Tibial artery (tissue), 4 donors: Measurements from ENCODE around the gene DCXR.

Experiments
- DNase-seq, 2 donors: peaks; one replicate each; pipeline ENCODE4 v3.0.0-alpha.2; 2019
- H3K27ac ChIP-seq, 2 donors: fragments of 200-600 bp; sonication (generic) in 1 of 2; 1 replicate in 1 of 2; 2 replicates in 1 of 2; pipeline ENCODE4 v1.5.1; 2018 to 2019; ENCODE audit warnings: mild to moderate bottlenecking in 1 of 2
- H3K27me3 ChIP-seq, 2 donors: fragments of 200-600 bp; sonication (generic) in 1 of 2; one replicate each; pipeline versions ENCODE4 v1.5.1 to v1.6.0; 2016 to 2019
- H3K36me3 ChIP-seq, 3 donors: fragments of 200-600 bp; sonication (generic) in 2 of 3; one replicate each; pipeline ENCODE4 v1.5.1; 2016 to 2019; ENCODE audit warnings: mild to moderate bottlenecking in 2 of 3
- H3K4me1 ChIP-seq, 4 donors: fragments of 200-600 bp; sonication (generic) in 2 of 4; 1 replicate in 3 of 4; 2 replicates in 1 of 4; pipeline ENCODE4 v1.5.1; 2016 to 2019
- H3K4me3 ChIP-seq, 2 donors: fragments of 200-600 bp; sonication (generic) in 1 of 2; 1 replicate in 1 of 2; 2 replicates in 1 of 2; pipeline ENCODE4 v1.5.1; 2018 to 2019; ENCODE audit warnings: mild to moderate bottlenecking in 2 of 2
- H3K9me3 ChIP-seq, 3 donors: fragments of 200-600 bp; sonication (generic) in 1 of 3; one replicate each; pipeline ENCODE4 v1.5.1; 2016 to 2019
- CTCF ChIP-seq, 2 experiments: fragments of 200-600 bp in 1 of 2; fragments of 450-650 bp in 1 of 2; IDR thresholded peaks; one replicate each; pipeline ENCODE4 v1.5.1; 2017 to 2019; ENCODE audit warnings: antibody characterized with exemption in 2 of 2, mild to moderate bottlenecking in 1 of 2, moderate library complexity in 1 of 2
- intact Hi-C: fragments of 100-400 bp; cut with DNase I; formaldehyde crosslinking; loops from one replicate; pipeline ENCODE4 v1.15.0; 2023; ENCODE audit warnings: low total_unique reads

The DCXR gene

GRCh38 chr17:82051776-82052637 lies 14.5 kb upstream of the DCXR start, which contains the start of the genes GPS1 and RFNG:
GPS1 (plus strand) TSS chr17:82051898; CDS start chr17:82051932, 34 bp downstream.
RFNG (minus strand) TSS chr17:82051811; CDS start chr17:82051766, 45 bp downstream.
- peak within 1 kb of the TSS; percentile 66 to 75 for H3K27ac ChIP-seq
- no peak for TF ChIP-seq CTCF (IDR thresholded peaks at IDR 0.05)
- peak within 1 kb of the TSS; percentile 75 to 93 for H3K4me3 ChIP-seq
- H3K36me3 ChIP-seq = peaks cover 44 to 74% (median 63%) of the 10 kb centered on the region in 3 donors
- no peaks in the 10 kb centered on the region for H3K27me3 ChIP-seq
- H3K4me1 ChIP-seq = peaks cover 6 to 45% (median 30%) of the 10 kb centered on the region in 4 donors
- peak; percentile 72 to 85 for DNase-seq
- intact Hi-C loops = no loop called here
- no peaks in the 10 kb centered on the region for H3K9me3 ChIP-seq

- DNase-seq = no peak
- intact Hi-C loops = no loop called here
Measured at GRCh38 chr17:82050761-82051641, 13.5 kb upstream of the DCXR start.

GRCh38 chr17:82050152-82050760 lies 12.8 kb upstream of the DCXR start:
- intact Hi-C loops = no loop called here
- TF ChIP-seq CTCF (IDR thresholded peaks at IDR 0.05) = no peak
- no peak for DNase-seq
- Histone ChIP-seq H3K36me3 (peaks cover 28 to 61% (median 46%) of the 10 kb centered on the region in 3 donors), H3K27ac (peak overlapping the region in 1 of 2 donors; percentile 66), H3K4me3 (peak overlapping the region; percentile 75 to 93), H3K9me3 (no peaks in the 10 kb centered on the region), H3K27me3 (no peaks in the 10 kb centered on the region), H3K4me1 (peaks cover 6 to 44% (median 30%) of the 10 kb centered on the region in 4 donors)

More at GRCh38 chr17:82050761-82051641, 13.5 kb upstream of the DCXR start:
- Histone ChIP-seq H3K27ac (peak overlapping the region; percentile 66 to 75), H3K4me1 (peaks cover 6 to 45% (median 30%) of the 10 kb centered on the region in 4 donors), H3K4me3 (peak overlapping the region; percentile 75 to 93), H3K9me3 (no peaks in the 10 kb centered on the region), H3K27me3 (no peaks in the 10 kb centered on the region), H3K36me3 (peaks cover 34 to 69% (median 54%) of the 10 kb centered on the region in 3 donors)
- no peak for TF ChIP-seq CTCF (IDR thresholded peaks at IDR 0.05)

- Histone ChIP-seq H3K27me3 (no peaks in the 10 kb centered on the region), H3K9me3 (no peaks in the 10 kb centered on the region), H3K4me3 (no peak overlapping the region), H3K27ac (no peak overlapping the region), H3K4me1 (peaks cover 6 to 43% (median 30%) of the 10 kb centered on the region in 4 donors), H3K36me3 (peaks cover 22 to 54% (median 39%) of the 10 kb centered on the region in 3 donors)
- DNase-seq = no peak
- no peak for TF ChIP-seq CTCF (IDR thresholded peaks at IDR 0.05)
- intact Hi-C loops = no loop called here
Measured at GRCh38 chr17:82049521-82049971, 12.0 kb upstream of the DCXR start.

GRCh38 chr17:82049106-82049505 lies 11.6 kb upstream of the DCXR start:
- DNase-seq = no peak
- intact Hi-C loops = no loop called here
- peaks cover 18 to 50% (median 35%) of the 10 kb centered on the region in 3 donors for H3K36me3 ChIP-seq

More at GRCh38 chr17:82049106-82049505, 11.6 kb upstream of the DCXR start:
- Histone ChIP-seq H3K4me3 (no peak overlapping the region), H3K27ac (no peak overlapping the region), H3K9me3 (no peaks in the 10 kb centered on the region), H3K27me3 (no peaks in the 10 kb centered on the region), H3K4me1 (peaks cover 6 to 40% (median 30%) of the 10 kb centered on the region in 4 donors)
- TF ChIP-seq CTCF (IDR thresholded peaks at IDR 0.05) = no peak
